ENCODE measurements around the gene PML.

- TF ChIP-seq POLR2A (IDR thresholded peaks at IDR 0.05) = no peak
- TF ChIP-seq POLR2AphosphoS5 (IDR thresholded peaks at IDR 0.05) = peak in 1 of 3 donors; percentile 57
- TF ChIP-seq, protein P1, sequence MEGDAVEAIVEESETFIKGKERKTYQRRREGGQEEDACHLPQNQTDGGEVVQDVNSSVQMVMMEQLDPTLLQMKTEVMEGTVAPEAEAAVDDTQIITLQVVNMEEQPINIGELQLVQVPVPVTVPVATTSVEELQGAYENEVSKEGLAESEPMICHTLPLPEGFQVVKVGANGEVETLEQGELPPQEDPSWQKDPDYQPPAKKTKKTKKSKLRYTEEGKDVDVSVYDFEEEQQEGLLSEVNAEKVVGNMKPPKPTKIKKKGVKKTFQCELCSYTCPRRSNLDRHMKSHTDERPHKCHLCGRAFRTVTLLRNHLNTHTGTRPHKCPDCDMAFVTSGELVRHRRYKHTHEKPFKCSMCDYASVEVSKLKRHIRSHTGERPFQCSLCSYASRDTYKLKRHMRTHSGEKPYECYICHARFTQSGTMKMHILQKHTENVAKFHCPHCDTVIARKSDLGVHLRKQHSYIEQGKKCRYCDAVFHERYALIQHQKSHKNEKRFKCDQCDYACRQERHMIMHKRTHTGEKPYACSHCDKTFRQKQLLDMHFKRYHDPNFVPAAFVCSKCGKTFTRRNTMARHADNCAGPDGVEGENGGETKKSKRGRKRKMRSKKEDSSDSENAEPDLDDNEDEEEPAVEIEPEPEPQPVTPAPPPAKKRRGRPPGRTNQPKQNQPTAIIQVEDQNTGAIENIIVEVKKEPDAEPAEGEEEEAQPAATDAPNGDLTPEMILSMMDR (IDR thresholded peaks at IDR 0.05 in 8 of 11, conservative IDR thresholded peaks at IDR 0.05 in 3 of 11) = peak in 8 of 11 experiments; percentile 10 to 48 (median 32)
Observed at GRCh38 chr15:74036271-74037170, 42.0 kb downstream of the PML start.
